ENCODE data around the gene EZH2.

EZH2 gene

GRCh38 chr7:148918058-148918596 is 34.0 kb upstream of the EZH2 start:
- TF ChIP-seq REST (IDR thresholded peaks at IDR 0.05; ENCODE audit: insufficient read depth in 1 of 2, low read depth in 2 of 2, low read length in 2 of 2) (no peak), SIN3A (IDR thresholded peaks at IDR 0.05; ENCODE audit: borderline replicate concordance, insufficient read depth, low read length) (no peak), TAF1 (IDR thresholded peaks at IDR 0.05; ENCODE audit: borderline replicate concordance, insufficient read depth, low read length) (no peak), POLR2AphosphoS5 (IDR thresholded peaks at IDR 0.05; ENCODE audit: low read depth, low read length) (no peak), FOXP2 (optimal IDR thresholded peaks at IDR 0.05; ENCODE audit: borderline replicate concordance, extremely low read depth, extremely low read length, insufficient read depth) (no peak)

GRCh38 chr7:148916186-148916585 is 32.1 kb upstream of the EZH2 start:
- TF ChIP-seq TAF1 (IDR thresholded peaks at IDR 0.05; ENCODE audit: borderline replicate concordance, insufficient read depth, low read length) (no peak), REST (IDR thresholded peaks at IDR 0.05; ENCODE audit: insufficient read depth in 1 of 2, low read depth in 2 of 2, low read length in 2 of 2) (no peak), FOXP2 (optimal IDR thresholded peaks at IDR 0.05; ENCODE audit: borderline replicate concordance, extremely low read depth, extremely low read length, insufficient read depth) (no peak), SIN3A (IDR thresholded peaks at IDR 0.05; ENCODE audit: borderline replicate concordance, insufficient read depth, low read length) (no peak), POLR2AphosphoS5 (IDR thresholded peaks at IDR 0.05; ENCODE audit: low read depth, low read length) (no peak)

DNA sequence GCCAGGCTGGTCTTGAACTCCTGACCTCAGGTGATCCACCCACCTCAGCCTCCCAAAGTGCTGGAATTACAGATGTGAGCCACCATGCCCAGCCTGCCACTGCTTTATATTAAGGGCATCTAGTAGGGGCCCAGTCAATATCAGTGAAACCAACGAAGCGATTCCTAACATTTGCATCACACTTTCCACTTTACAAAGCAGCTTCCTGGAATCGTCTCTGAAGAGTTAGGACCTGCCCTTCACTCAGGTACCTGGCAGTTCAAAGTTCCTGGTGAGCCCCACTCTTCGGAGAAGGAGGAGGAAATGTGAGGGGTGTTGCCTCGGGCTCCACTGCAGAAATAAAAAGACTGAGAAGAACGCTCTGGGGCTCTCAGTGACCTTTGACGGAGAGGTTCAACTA is 31.1 kb upstream of the EZH2 start:
- TF ChIP-seq TAF1 (IDR thresholded peaks at IDR 0.05; ENCODE audit: borderline replicate concordance, insufficient read depth, low read length) (no peak), POLR2AphosphoS5 (IDR thresholded peaks at IDR 0.05; ENCODE audit: low read depth, low read length) (no peak), REST (IDR thresholded peaks at IDR 0.05; ENCODE audit: insufficient read depth in 1 of 2, low read depth in 2 of 2, low read length in 2 of 2) (no peak), SIN3A (IDR thresholded peaks at IDR 0.05; ENCODE audit: borderline replicate concordance, insufficient read depth, low read length) (no peak), FOXP2 (optimal IDR thresholded peaks at IDR 0.05; ENCODE audit: borderline replicate concordance, extremely low read depth, extremely low read length, insufficient read depth) (no peak)

DNA sequence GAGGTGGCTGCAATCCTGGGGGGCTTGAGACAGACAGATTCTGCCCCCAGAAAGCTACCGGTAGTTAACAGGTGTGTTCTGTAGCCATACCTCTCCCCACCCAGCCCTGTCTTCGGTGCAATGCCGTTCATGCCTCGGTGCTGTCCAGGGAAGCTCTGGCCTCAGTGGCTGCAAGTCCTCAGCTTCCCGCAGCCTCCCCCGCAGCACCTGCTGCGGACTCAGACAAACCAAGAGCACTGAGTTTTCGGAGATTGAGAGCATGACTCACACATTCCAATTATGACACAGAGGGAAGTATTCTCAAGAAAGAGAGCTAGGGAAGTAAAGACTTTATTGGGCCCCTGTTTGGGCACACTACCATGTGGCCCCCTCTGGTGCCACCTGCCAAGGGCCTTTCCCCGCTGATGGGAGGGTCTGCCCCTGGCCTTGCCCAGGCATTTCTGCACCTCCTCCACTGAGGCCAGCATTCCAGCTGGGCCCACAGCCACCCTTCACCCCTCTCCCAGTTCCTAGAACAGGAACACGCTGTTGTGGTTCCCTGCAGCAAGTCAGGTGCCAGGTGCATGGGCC is 30.2 kb upstream of the EZH2 start:
- no peak for TF ChIP-seq TAF1 (IDR thresholded peaks at IDR 0.05; ENCODE audit: borderline replicate concordance, insufficient read depth, low read length)
- no peak for TF ChIP-seq REST (IDR thresholded peaks at IDR 0.05; ENCODE audit: insufficient read depth in 1 of 2, low read depth in 2 of 2, low read length in 2 of 2)
- TF ChIP-seq POLR2AphosphoS5 (IDR thresholded peaks at IDR 0.05; ENCODE audit: low read depth, low read length): no peak
- TF ChIP-seq SIN3A (IDR thresholded peaks at IDR 0.05; ENCODE audit: borderline replicate concordance, insufficient read depth, low read length): no peak
- TF ChIP-seq FOXP2 (optimal IDR thresholded peaks at IDR 0.05; ENCODE audit: borderline replicate concordance, extremely low read depth, extremely low read length, insufficient read depth): no peak
